Measurements from ENCODE around the gene TLE6.

GRCh38 chr19:3041327-3041726 lies 64.0 kb downstream of the TLE6 start:
- TF ChIP-seq REST (IDR thresholded peaks at IDR 0.05; ENCODE audit: low read depth, low read length) (no peak), ZNF24 (IDR thresholded peaks at IDR 0.05) (no peak), E4F1 (IDR thresholded peaks at IDR 0.05; ENCODE audit: borderline replicate concordance, partially characterized antibody) (no peak), TCF7 (IDR thresholded peaks at IDR 0.05; ENCODE audit: borderline replicate concordance) (no peak), POLR2A (IDR thresholded peaks at IDR 0.05; ENCODE audit: low read depth, low read length) (no peak), ETV6 (conservative IDR thresholded peaks at IDR 0.05 in 1 of 2, IDR thresholded peaks at IDR 0.05 in 1 of 2; ENCODE audit: borderline replicate concordance in 1 of 2, low read depth in 1 of 2) (no peak), MAX (IDR thresholded peaks at IDR 0.05; ENCODE audit: low read depth, low read length) (no peak)
- TF ChIP-seq, protein P1, sequence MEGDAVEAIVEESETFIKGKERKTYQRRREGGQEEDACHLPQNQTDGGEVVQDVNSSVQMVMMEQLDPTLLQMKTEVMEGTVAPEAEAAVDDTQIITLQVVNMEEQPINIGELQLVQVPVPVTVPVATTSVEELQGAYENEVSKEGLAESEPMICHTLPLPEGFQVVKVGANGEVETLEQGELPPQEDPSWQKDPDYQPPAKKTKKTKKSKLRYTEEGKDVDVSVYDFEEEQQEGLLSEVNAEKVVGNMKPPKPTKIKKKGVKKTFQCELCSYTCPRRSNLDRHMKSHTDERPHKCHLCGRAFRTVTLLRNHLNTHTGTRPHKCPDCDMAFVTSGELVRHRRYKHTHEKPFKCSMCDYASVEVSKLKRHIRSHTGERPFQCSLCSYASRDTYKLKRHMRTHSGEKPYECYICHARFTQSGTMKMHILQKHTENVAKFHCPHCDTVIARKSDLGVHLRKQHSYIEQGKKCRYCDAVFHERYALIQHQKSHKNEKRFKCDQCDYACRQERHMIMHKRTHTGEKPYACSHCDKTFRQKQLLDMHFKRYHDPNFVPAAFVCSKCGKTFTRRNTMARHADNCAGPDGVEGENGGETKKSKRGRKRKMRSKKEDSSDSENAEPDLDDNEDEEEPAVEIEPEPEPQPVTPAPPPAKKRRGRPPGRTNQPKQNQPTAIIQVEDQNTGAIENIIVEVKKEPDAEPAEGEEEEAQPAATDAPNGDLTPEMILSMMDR (IDR thresholded peaks at IDR 0.05 in 2 of 3, conservative IDR thresholded peaks at IDR 0.05 in 1 of 3; ENCODE audit: control insufficient read depth in 2 of 3, extremely low read depth in 1 of 3, insufficient read depth in 1 of 3, low read depth in 3 of 3, low read length in 3 of 3): no peak

Data from GM12878 (cell line).